Neutrophil (primary cell): ENCODE measurements around the gene SLC15A3.

ENCODE experiments used
- H3K27ac ChIP-seq: fragments of 200-600 bp; sonication (generic); 2 replicates; pipeline ENCODE4 v1.5.1; 2016; ENCODE audit warnings: mild to moderate bottlenecking, moderate library complexity
- H3K27me3 ChIP-seq: fragments of 200-600 bp; sonication (generic); 2 replicates; pipeline ENCODE4 v1.6.0; 2016; ENCODE audit warnings: mild to moderate bottlenecking
- H3K36me3 ChIP-seq: fragments of 200-600 bp; sonication (generic); 2 replicates; pipeline ENCODE4 v1.5.1; 2017
- H3K4me1 ChIP-seq, 2 experiments: fragments of 200-600 bp in 1 of 2; sonication (generic) in 1 of 2; 1 replicate in 1 of 2; 2 replicates in 1 of 2; pipeline versions ENCODE4 v1.5.1 to v1.6.1; 2013 to 2016; ENCODE audit warnings: low read depth in 1 of 2, low read length in 1 of 2, mild to moderate bottlenecking in 1 of 2, moderate library complexity in 1 of 2; ENCODE audit not compliant: control insufficient read depth in 1 of 2, insufficient read depth in 1 of 2
- H3K4me3 ChIP-seq, 2 experiments: fragments of 200-600 bp in 1 of 2; sonication (generic) in 1 of 2; 1 replicate in 1 of 2; 2 replicates in 1 of 2; pipeline ENCODE4 v1.5.1; 2013 to 2016; ENCODE audit warnings: low read depth in 1 of 2, low read length in 1 of 2, mild to moderate bottlenecking in 1 of 2, moderate library complexity in 1 of 2
- H3K9me3 ChIP-seq: fragments of 200-600 bp; sonication (generic); 2 replicates; pipeline ENCODE4 v1.5.1; 2016
- CTCF ChIP-seq: fragments of 200-600 bp; sonication (generic); IDR thresholded peaks from 2 replicates; pipeline ENCODE4 v1.5.1; 2016; ENCODE audit warnings: antibody characterized with exemption

The SLC15A3 gene

GRCh38 chr11:60891103-60891741 is 60.8 kb downstream of the SLC15A3 start:
- Histone ChIP-seq H3K27ac (no peak overlapping the region), H3K36me3 (peaks cover 54% of the 10 kb centered on the region), H3K4me3 (no peak overlapping the region), H3K4me1 (no peaks in the 10 kb centered on the region), H3K9me3 (no peaks in the 10 kb centered on the region), H3K27me3 (no peaks in the 10 kb centered on the region)
- TF ChIP-seq CTCF = no peak

GRCh38 chr11:60890696-60891095 is 61.3 kb downstream of the SLC15A3 start:
- no peaks in the 10 kb centered on the region for H3K4me1 ChIP-seq
- TF ChIP-seq CTCF = no peak
- H3K27ac ChIP-seq = no peak overlapping the region
- H3K9me3 ChIP-seq = no peaks in the 10 kb centered on the region
- no peak overlapping the region for H3K4me3 ChIP-seq
- H3K27me3 ChIP-seq = no peaks in the 10 kb centered on the region
- H3K36me3 ChIP-seq = peaks cover 49% of the 10 kb centered on the region

DNA sequence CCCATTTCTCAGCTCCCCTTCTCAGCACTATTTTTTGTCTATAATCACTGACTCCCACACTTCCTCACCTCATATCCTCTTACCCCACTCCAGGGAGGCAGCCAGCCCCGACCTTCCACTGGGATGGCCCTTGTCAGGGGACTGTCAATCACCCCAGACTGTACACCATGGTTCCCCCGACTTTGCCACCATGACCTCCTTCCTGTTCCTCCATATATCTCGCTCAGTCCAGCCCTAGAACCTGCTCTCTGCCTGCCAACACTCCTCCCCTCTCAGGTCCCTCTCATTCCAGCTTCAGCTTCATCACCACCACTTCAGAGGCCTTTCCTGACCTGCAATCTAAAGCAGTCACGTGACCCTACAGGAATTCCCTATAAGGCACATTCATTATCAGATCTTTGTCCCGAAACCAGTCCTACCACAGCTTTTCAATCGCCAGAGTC is 62.1 kb downstream of the SLC15A3 start:
- Histone ChIP-seq H3K27me3 (no peaks in the 10 kb centered on the region), H3K27ac (no peak overlapping the region), H3K4me3 (no peak overlapping the region), H3K9me3 (no peaks in the 10 kb centered on the region), H3K36me3 (peaks cover 41% of the 10 kb centered on the region), H3K4me1 (no peaks in the 10 kb centered on the region)
- no peak for TF ChIP-seq CTCF

DNA sequence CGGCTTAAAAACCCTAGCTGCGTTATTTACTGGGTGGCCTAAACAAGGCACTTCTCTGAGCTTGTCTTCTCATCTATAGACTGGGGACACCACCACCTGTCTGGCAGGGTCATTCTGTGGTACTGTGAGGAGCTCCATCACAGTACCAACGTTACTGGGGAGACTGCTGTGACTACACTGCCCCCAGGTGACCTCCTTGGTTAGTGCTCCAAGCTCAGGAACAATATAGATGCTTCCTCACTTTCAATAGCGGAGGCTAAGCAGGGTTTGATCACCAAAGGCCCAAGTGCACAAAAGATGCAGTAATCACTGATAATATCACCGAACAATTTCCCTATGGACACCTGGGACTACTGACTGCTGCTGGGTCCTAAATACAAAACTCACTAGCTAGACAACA is 64.4 kb downstream of the SLC15A3 start:
- H3K4me1 ChIP-seq = no peaks in the 10 kb centered on the region
- no peak overlapping the region for H3K27ac ChIP-seq
- peaks cover 21% of the 10 kb centered on the region for H3K36me3 ChIP-seq
- no peaks in the 10 kb centered on the region for H3K27me3 ChIP-seq
- no peaks in the 10 kb centered on the region for H3K9me3 ChIP-seq
- no peak overlapping the region for H3K4me3 ChIP-seq
- no peak for TF ChIP-seq CTCF
